ENCODE results near the gene GPC6.
"Not testable (repeated sequence)": the region's sequence is repeated elsewhere in the genome, so short reads cannot be mapped to it uniquely, and the experiment has no call there.

The GPC6 gene

GRCh38 chr13:93430381-93430780 lies 203.8 kb downstream of the GPC6 start:
- no peak for DNase-seq (ENCODE audit: low spot score)

DNA sequence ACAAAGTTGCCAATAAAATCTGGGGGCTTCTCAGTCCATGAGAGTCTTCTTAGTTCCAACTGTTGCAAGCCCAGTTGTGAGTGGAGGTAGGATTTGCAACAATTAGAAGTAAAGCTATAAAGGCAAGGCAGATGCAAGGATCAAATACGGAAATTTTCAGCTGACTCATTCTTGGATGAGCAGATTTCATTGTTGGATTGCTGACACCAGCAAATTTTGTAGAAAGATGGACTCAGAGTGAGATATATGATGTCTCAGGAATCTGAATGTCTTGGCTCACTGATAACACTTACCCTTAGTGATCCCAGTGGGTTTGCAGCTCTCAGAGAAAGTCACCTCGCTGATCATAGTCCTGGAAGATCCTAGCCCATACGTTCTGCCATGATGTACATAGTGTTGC lies 209.0 kb downstream of the GPC6 start:
- no peak for DNase-seq (ENCODE audit: low spot score)

DNA sequence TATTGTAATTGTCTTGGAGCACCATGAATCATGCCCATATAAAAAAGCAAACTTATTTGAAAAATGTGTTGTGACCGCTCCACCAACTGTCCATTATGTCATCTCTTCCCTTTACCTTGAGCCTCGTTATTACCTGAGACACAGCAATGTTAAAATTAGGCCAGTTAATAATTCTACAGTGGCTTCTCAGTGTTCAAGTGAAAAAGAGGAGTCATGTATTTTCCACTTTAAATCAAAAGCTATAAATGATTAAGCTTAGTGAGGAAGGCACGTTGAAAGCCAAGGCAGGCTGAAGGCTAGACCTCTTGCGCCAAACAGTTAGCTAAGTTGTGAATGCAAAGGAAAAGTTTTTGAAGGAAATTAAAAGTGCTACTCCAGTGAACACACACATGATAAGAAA lies 210.5 kb downstream of the GPC6 start:
- DNase-seq (ENCODE audit: low spot score) = no peak

DNA sequence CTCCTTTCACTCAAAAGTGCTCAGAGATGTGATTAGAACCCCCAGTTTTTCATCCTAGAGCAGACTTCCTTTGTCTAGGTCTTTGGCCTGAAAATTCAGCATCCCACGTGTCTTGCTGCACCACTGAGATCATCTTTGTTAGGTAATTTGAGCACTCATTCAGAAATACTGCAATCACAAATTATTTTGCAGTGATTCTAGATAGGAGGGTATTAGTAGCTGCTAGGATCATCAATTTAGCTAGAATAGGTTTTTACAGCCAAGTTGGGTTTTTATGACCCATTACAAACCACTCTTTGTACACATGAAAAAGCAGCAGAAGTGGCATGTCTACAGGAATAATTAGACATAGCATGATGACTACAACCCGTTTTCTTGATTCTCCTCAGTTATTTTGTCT lies 219.6 kb downstream of the GPC6 start:
- DNase-seq (ENCODE audit: low spot score) = no peak

GRCh38 chr13:93450191-93450621 lies 223.6 kb downstream of the GPC6 start:
- no peak for DNase-seq (ENCODE audit: low spot score)

DNA sequence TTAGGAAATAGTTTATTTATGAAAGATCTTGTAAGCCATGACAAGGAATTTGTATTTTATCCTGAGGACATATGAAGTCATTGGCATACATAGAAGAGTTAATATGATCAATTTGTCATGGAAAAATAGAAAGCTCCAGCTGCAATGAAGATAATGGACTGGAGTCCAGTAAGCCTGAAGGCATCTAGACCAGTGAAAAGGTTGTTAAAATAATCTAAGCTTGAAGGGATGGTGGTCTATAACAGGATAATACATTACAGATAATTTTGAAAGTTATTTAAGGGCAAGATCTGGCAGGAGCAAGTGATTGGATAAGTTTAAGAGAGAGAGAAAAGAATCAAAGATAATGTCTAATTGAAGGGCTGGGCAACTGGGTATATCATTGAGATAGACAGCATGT lies 224.2 kb downstream of the GPC6 start:
- no peak for DNase-seq (ENCODE audit: low spot score)

DNA sequence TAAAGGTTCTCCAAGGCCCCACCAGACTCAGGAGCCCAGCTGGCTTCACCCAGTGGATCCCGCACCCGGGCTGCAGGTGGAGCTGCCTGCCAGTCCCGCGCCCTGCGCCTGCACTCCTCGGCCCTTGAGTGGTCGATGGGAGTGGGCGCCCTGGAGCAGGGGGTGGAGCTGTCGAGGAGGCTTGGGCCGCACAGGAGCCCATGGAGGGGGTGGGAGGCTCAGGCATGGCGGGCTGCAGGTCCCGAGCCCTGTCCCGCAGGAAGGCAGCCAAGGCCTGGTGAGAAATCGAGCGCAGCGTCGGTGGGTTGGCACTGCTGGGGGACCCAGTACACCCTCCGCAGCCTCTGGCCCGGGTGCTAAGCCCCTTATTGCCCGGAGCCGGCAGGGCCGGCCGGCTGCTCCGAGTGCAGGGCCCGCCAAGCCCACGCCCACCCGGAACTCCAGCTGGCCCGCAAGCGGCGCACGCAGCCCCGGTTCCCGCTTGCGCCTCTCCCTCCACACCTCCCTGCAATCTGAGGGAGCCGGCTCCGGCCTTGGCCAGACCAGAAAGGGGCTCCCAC lies 228.1 kb downstream of the GPC6 start:
- DNase-seq (ENCODE audit: low spot score) = not testable (repeated sequence)

DNA sequence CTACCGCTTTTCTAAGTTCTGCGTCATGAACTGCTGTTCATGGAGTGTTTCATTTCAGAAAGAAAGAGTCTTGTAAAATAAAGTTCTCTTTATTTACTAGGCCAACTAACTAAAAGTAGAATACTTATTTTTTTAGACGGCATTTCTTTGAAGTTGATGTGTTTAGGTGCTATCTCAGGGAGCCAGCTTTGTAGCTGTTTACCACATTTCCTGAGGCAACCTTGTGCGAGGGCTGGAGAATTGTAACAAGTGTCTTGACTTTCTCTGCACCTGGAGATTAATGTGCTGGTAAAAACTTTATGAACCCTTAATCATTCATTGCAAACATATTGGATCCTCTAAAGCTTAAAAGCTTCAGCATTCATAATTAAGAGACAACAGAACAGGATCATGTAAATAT lies 229.3 kb downstream of the GPC6 start:
- no peak for DNase-seq (ENCODE audit: low spot score)

- no peak for DNase-seq (ENCODE audit: low spot score)
Measured at GRCh38 chr13:93460005-93460404, 233.4 kb downstream of the GPC6 start.

DNA sequence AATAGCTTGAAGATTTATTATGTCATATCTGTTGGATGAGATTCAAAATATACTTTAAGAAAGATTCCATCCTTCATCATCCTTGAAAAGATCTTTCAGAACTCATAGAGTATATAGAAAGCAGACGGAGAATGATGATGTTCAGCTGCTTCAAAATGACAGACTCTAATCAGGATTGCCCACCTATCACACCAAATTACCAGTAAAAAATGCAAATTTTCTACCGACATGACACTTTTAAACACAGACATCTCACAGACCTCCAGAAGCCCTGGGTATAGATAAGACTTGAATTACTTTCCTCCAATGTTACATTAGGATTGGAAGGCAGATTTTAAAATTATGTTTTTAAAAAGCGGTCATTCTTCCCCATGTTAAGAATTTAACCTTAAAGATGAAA lies 235.5 kb downstream of the GPC6 start:
- DNase-seq (ENCODE audit: low spot score) = no peak

DNA sequence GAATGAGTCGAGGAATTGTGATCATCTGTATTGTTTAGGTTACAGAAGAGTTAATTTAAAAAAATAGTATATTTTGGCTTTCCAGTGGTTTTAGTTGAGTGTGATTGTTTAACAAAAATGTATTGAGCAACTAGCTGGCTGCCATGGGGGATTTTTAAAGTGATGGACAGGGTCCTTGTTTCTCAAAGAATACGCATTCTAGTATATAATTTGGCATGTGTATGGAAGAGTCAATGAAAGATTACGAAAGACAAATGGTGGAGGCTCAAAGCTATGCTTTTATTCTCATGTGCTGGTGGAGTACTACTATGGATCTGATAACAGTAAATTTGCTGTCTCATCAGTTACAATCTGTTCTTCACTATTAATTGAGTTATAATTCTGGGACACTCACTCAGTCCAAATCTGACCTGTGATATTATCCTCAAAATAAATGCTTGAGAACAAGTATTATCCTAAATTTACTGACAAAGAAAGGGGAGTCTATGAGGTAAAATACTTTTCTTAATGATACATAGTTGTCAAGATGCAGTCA lies 240.0 kb downstream of the GPC6 start:
- no peak for DNase-seq (ENCODE audit: low spot score)

- DNase-seq (ENCODE audit: low spot score) = no peak
Measured at GRCh38 chr13:93467175-93467574, 240.6 kb downstream of the GPC6 start.

GRCh38 chr13:93468433-93468832 lies 241.8 kb downstream of the GPC6 start:
- DNase-seq (ENCODE audit: low spot score) = no peak

GRCh38 chr13:93472296-93472695 lies 245.7 kb downstream of the GPC6 start:
- no peak for DNase-seq (ENCODE audit: low spot score)

DNA sequence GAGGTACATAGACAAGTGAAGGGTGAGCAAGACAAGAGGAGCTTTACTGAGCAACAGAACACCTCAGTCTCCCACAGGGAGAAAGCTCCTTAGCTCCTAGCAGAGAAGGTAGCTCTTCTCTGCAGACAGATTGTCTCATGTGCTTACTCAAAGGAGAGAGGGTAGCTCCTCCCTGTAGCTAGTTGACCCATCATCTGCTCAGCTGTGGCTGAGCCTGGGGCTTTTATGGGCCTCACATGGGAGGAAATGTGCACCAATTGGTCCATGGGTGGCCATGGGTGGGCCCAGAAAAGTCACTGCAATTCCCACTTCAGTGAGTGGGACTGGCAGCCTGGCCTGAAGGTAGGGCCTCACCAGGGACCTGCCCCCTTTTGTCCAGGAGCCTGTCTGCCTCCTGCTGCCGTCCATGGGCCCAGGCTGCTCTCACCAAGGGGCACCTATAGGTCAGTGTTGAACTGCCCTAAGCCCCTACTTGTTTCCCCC lies 246.2 kb downstream of the GPC6 start:
- DNase-seq (ENCODE audit: low spot score) = no peak

- no peak for DNase-seq (ENCODE audit: low spot score)
Measured at GRCh38 chr13:93473441-93474270, 247.0 kb downstream of the GPC6 start.

- DNase-seq (ENCODE audit: low spot score) = no peak
Measured at GRCh38 chr13:93476175-93476574, 249.6 kb downstream of the GPC6 start.

GRCh38 chr13:93477238-93477637 lies 250.6 kb downstream of the GPC6 start:
- no peak for DNase-seq (ENCODE audit: low spot score)

DNA sequence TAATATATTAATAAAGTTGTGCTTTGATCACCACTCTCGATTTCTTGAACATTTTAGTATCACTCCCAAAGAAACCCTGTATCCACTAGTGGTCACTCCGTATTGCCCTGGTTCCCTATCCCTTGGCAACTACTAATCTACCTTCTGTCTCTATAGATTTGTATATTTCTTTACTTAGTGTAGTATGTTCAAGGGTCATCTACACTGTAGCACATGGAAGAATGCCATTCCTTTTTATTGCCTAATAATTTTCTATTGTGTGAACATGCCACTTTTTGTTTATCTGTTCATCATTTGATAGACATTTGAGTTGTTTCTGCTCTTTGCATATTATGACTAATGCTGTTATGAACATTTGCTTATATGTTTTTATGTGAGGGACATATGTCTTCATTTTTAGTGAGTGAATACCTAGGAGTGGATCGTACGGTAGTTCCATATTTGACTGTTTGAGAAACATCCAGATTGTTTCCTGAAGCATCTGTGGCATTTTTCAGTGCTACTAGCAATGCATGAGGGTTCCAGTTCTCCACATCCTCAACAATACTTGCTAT lies 254.0 kb downstream of the GPC6 start:
- no peak for DNase-seq (ENCODE audit: low spot score)

DNA sequence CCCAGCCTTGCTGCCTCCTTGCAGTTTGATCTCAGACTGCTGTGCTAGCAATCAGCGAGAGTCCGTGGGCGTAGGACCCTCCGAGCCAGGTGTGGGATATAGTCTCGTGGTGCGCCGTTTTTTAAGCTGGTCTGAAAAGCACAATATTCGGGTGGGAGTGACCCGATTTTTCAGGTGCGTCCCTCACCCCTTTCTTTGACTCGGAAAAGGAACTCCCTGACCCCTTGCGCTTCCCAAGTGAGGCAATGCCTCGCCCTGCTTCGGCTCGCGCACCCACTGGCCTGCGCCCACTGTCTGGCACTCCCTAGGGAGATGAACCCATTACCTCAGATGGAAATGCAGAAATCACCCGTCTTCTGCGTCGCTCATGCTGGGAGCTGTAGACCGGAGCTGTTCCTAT lies 269.5 kb downstream of the GPC6 start:
- DNase-seq (ENCODE audit: low spot score) = not testable (repeated sequence)

GRCh38 chr13:93496985-93497673 lies 270.5 kb downstream of the GPC6 start:
- no peak for DNase-seq (ENCODE audit: low spot score)

GRCh38 chr13:93499991-93500390 lies 273.4 kb downstream of the GPC6 start:
- no peak for DNase-seq (ENCODE audit: low spot score)

GRCh38 chr13:93502071-93502470 lies 275.5 kb downstream of the GPC6 start:
- no peak for DNase-seq (ENCODE audit: low spot score)
